GM19438 (cell line): Measurements from ENCODE around the gene FAHD1.

Experiments used
- ATAC-seq: cut with Tn5 transposase; IDR thresholded peaks from one replicate; pipeline ENCODE4 v1.9.1; 2021; ENCODE audit warnings: low read depth; ENCODE audit not compliant: unreplicated experiment

Gene FAHD1

DNA sequence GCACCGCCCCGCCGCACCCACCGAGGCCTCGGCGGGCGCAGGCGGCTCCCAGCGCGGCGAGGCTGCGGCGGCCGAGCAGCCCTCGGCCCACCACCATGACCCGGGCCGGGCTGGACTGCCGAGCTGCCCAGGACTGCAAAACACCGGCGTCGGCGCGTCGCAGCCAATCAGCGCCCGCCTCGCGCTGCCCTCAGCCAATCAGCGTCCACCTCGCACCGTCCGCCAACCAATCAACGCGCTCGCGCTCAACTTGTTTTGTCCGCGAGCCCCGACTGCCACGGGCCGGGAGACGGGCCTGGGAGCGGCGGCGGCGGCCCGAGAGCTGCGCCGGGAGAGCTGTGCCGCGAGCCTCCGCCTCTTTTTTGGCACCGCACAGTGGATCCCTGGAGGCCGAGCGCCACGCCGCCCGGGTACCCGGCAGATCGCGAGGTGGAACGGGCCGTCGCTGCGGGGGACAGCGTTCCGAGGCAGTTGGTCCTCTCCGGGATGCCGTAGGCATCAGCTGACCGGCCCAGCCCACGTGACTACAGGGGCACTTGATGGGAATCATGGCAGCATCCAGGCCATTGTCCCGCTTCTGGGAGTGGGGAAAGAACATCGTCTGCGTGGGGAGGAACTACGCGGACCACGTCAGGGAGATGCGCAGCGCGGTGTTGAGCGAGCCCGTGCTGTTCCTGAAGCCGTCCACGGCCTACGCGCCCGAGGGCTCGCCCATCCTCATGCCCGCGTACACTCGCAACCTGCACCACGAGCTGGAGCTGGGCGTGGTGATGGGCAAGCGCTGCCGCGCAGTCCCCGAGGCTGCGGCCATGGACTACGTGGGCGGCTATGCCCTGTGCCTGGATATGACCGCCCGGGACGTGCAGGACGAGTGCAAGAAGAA, at the start of gene FAHD1, which contains the start of gene HAGH:
Gene FAHD1 (plus strand): TSS at position 516 of the 883 bp plus-strand sequence. CDS start 33 bp downstream, at position 549.
Gene HAGH (minus strand): TSS at position 135 of the 883 bp plus-strand sequence. CDS start 38 bp downstream, at position 97.
- peak; percentile 73 for ATAC-seq

DNA sequence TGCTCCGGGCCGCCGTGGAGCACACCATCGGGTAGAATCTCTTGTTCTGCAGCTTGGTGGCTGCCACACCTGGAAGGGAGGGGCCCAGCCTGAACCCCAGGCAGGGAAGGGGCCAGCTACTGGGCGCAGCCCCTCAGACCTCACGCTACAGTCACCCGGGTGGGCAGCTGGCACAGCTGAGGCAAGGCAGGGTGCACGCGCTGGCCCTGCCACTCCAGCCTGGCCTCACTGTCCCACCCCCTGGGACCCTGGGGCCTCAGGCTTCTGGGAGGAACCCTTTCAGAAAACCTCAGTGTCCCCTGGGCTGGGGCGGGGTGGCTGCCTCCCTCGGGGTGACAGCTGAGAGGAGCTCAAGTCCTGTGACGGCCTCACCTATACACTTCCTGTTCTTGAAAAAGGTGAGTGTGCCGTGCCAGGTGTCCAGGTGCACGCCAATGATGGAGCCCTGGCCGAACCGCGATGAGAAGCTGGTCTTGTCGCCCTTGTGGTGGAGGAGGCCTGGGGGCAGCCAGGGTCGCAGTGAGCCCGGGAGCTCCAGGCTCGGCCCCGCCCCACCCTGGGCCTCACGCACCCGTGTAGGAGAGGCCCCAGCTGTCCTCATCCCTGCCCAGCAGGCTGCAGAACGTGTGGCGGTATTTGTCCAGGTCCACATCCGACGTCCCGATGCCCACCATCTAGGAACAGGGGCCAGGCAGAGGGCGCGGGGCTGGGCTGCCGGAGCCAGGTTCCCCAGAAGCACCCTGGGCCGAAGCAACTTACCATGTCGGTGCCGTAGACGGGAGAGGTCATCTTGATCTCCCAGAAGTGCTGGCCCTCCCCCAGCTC, 49.4 kb upstream of the FAHD1 start:
- no peak for ATAC-seq

DNA sequence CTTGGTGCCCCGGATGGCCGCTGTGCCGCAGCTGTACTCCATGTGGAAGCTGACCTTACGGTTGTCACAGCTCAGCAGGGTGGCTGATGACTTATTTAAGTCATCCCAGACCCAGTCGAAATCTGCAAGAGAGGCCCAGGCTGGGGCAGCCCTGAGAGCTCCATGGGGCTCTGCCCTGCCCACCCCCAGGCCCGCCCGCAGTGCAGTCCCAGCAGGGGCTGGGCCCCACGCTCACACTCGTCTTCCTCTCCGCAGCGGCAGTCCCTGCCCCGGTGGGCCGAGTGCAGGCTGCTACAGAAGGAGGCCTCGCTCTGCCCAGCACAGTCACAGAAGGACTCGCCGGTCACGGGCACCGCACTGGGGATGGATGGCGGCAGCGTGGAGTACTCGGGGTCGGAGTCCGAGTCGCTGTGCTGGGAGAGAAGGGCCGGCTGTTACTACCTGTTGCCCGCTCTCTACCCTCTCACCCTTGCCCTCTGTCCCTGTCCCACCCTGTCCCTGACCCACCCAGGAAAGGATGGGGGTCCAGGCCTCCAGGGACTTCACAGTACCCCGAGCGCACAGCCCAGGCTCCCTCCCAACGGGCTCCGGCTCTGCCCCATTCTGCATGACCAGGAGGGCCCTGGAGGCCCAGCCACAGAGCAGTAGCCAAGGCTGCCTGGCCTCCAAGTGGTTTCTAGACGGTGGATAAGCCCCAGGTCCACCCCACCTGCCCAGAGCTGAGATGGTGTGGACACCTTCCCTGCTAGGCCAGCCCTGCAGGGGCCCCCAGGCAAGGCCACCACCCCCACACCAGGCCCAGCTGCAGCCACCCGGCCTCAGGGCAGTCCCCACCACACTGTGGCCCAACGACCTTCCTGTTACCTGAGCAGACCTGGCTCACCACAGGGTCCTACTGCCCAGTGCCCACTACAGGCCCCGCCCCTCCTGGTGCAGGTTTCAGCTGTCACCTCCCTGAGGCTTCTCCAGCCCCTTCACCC, 48.5 kb upstream of the FAHD1 start:
- no peak for ATAC-seq

DNA sequence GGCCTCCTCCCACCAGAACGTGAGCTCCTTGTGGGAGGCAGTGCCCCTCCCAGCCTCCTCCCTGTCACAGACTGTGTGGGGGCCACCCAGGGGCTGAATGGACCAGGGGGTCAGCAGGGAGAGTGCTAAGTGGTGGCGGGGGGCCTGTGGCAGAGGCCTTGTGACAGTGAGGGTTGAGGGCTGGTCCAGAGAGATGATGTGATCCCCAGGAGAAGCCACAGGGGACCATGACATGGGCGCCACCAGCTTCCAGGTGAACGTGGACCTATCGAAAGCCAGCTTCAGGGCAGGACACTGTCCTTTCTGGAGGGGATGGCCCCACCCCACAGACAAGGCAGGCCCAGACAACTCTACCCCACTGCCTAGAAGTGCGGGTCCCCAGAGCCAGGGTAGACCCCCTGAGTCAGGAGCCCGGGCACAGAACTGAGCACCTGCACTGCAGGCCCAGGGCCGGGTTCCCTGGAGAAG, 47.7 kb upstream of the FAHD1 start:
- no peak for ATAC-seq

DNA sequence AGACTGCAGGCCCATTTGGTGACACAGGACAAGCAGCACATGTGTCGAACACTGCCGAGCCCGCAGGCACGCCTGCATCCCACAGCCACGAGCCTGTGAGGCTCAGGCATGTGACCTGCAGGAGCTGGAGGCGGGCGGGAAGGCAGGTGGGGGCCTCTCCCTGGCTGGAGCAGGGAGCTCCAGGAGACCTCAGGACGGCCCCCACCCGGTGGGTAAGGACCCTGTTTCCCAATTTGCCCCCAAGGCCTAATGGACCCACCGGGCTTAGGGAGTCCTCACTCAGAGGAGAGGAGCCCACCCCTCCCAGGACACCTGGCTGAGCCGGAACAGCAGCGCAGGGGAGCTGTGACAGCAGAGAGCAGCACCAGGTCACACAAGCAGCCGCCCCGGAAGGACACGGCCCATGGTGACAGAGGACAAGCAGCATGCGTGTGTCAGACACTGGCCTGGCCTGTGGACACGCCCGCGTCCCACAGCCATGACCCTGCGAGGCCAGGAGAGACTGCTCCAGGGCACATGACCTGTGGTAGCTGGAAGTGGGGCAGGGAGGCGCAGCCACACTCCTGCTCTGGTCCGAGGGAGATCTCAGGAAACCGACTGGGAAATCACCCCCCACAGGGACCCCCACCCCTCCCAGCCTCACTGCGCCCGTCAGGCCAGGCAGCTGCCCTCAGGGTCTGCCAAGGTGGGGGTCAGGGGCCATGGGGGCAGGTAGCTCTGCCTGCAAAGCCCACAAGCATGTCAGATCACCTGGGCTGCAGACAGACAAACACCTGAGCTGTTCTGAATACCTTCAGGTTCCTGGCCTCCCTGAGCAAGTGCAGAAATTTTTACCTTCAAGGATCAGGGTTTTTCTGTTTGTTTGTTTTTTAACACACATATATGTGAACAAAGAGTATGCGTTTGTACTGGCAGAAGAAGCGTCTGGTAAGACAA, 47.0 kb upstream of the FAHD1 start:
- ATAC-seq = no peak

DNA sequence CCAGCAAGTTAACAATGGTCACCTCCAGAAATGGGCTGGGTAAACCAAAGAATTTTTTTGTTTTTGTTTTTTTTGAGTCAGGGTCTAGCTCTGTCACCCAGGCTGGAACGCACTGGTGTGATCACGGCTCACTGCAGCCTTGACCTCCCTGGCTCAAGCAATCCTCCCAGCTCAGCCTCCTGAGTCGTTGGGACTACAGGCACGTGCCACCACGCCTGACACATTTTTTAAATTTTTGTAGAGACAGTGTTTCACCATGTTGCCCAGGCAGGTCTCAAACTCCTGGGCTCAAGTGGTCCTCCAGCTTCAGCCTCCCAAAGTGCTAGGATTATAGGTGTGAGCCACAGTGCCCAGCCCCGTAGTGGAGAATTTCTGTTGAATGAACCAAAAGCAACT, 46.3 kb upstream of the FAHD1 start:
- ATAC-seq = no peak

DNA sequence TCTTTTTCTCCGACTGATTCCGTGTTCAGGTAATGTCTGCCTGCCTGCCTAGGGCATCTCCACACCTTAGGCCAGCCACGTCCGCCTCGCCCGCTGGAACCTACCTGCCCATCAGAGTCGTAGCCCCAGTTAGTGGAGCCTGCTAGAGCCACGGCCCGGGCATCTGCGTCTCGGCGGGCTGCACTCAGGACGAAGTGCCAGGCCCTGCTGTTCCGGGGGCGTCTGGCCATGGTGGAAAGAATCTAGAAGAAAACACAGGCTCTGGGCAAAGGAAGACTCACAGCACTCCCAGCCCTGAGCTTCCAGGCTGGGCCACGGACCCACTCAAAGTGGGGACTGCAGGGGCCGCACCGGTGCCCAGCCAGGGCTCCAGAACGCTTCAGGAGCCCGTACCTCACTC, 45.8 kb upstream of the FAHD1 start:
- no peak for ATAC-seq

DNA sequence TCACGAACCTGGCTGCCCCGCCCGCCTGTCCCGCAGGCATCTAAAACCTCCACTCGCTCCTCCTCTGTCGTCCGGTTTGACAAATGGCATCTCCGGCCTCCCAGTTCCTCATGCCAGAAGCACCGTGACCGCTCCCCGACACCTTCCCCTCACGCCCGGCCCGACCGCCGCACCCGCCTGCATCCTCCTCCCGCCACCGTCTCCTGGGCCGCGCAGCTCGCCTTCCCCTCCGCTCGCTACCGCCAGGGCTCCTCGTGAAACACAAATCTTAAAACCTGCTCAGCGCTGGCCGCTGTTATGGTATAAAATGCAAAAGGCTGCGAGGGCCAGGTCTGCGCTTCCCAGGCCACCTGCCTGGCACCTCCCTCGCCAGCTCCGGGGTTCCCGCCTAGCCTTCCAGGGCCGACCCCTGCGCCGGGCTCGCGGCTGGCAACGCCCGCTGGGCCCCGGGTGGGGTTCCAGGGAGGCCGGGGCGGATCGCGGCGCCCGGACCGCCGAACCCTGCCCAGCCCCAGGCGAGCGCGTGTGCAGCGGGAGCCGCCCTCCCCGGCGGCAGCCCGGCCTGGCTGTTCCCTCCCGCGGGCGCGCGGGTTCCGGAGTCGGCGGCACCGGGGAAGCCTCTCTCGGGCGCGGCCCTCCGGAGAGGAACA, 45.1 kb upstream of the FAHD1 start:
- peak; percentile 2 for ATAC-seq

DNA sequence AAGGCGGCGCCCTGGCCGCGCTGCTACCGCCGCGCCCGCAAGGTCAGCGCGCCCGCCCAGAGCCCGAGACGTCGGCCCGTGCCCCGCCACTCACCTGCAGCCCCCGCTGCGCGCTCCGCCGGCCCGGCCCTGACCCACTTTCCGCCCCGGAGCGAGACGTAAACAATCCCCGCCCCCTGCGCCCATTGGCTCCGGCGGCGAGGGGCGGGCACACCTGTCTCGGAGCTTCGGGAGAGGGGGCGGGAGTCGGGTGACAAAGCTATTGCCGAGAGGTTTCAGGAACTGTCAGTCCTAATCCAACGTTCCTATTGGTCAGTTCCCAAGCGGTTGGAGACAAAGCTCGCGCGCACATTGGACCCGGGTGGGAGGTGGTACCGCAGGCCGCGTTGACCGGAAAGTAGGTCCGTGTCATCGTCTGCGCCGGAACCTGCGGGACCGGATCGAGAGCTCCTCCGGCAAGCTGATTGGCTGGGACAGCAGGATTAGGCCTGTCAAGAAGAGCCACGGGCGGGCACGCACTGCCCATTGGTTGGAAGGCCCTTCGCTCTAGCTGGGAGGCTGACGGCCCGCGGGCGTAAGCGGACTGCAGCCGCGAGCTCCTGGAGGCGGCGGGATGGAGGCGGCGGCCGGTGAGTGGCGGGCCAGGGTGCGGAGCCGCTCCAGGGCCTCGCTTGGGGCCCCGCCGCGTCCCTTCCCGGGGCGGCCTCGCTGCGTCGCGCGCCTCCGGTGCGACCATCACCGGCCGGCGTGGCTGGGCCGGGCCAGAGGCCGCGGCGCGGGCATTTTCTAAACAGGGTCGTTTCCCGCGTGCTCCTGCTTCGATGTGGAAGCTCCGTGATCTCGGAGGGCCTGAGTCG, 44.4 kb upstream of the FAHD1 start, which contains the start of the genes NUBP2 and SPSB3:
Gene NUBP2 (plus strand): TSS at position 553 of the 857 bp plus-strand sequence. CDS start 61 bp downstream, at position 614.
Gene SPSB3 (minus strand): TSS at position 164 of the 857 bp plus-strand sequence. CDS start 1,088 bp downstream, outside the sequence.
- peak; percentile 82 for ATAC-seq

DNA sequence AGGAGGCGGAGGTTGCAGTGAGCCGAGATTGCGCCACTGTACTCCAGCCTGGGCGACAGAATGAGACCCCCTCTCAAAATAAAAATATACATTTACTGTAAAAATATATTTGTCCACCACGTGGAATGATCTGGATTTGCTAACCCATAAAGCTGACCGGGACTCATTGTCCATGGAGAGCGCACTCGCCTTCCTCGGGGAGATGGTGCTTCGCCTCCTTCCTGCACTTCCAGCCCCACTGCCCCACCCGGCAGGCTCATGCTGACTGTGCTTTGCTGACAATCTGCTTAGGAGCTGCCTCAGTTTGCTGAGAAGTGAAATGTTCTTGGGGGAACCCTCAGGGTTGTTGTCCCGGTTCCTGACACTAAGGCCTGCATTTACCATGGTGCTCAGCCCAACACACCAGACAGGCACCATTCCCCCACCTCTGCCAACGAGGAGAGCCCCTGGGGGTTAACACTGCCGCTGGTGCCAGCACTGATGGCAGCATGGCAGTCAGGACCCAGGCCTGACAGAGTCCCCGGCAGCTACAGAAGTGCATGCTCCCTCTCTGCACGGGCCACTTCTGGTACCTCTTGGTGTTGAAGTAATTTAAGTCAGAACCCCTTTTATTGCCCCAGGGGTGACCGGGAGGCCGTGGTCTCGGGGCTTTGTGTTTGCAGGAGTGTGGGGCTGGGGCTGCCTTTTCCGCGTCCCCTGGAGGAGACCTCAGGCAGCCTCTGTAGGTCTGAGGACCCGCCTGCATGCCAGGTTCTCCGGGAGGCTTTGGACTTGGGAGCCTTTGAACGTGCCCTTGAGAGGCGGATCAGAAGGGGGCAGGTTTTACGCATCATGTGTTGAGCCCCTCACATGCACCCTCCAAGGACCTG, 41.8 kb upstream of the FAHD1 start:
- no peak for ATAC-seq

DNA sequence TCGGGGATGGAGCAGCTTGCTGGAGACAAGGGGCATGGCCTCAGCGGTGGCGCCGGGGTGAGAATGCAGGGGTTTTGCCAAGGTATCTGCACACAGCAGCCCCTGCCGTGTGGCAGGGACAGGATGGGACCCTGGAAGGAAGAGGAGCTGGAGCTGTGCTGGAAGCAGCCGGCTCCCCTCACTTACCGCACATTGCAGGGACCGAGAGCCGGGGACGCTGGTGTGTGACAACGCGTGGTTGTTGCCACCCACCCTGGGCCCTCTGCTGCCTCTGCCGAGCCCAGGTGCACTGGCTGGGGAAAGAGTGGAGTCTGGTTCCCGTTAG, 41.2 kb upstream of the FAHD1 start:
- ATAC-seq = no peak

DNA sequence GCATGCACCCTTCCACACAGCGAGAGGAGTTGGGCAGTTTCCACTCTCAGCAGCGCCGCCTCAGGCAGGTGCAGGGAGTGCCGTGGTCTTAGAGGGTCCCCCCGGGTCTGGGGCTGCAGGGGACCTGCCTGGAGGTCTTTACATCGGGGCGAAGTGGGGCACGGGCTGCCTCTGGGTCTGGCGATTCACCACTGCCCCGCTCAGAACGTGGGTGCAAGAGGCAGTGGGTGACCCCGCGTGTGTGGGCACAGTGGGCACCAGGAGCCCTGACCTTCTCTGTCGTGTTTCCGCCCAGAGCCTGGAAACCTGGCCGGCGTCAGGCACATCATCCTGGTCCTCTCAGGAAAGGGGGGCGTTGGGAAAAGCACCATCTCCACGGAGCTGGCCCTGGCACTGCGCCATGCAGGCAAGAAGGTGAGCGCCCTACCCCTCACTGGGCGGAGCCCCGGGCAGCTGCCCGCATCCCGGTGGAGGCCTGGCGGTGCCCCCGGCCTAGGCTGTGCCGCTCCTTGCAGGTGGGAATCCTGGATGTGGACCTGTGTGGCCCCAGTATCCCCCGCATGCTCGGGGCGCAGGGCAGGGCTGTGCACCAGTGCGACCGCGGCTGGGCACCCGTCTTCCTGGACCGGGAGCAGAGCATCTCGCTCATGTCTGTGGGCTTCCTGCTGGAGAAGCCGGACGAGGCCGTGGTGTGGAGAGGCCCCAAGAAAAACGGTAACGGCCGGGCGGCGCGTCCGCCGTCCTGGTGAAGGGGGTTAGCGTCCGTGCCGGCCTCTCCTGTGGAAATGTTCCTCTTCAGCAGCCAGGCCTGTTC, 40.6 kb upstream of the FAHD1 start:
- ATAC-seq = no peak

DNA sequence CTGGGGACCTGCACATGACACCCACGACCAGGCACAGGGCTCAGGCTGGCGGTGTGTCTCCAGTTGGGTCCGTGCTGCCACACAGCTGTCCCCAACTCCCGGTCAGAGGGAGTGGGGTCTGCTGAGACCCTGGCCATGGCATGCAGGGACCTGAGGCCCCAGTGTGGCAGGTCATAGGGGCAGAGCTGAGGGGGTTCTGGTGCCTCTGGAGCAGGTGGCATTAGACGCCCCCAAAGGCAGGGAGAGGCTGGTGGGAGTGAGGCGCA, 40.0 kb upstream of the FAHD1 start:
- ATAC-seq = no peak

DNA sequence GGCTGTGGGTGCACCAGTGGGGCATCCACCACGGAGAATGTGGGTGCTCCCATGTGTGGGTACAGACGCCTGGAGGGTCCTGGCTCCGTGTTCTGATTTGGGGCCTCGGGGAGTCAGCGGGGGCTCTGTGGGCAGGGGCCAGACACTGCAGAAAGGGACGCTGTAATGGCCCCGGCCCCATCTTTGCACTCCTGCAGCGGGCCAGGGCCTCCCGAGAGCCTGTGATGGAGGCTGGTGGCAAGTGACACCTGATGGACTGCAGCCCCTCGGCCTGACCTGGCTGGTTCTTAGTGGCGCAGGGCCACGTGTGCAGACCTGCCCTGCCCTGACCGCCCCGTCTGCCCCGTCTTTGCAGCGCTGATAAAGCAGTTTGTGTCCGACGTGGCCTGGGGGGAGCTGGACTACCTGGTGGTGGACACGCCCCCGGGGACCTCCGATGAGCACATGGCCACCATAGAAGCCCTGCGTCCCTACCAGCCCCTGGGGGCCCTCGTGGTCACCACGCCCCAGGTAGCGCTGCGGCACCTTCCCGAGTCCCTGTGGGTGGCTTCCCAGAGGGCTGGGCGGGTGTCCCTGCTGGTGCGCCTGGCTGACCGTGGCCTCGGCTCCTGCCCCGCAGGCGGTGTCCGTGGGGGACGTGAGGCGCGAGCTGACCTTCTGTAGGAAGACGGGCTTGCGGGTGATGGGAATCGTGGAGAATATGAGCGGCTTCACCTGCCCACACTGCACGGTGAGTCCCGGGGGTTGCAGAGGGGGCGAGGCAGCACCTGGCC, 39.5 kb upstream of the FAHD1 start:
- no peak for ATAC-seq

DNA sequence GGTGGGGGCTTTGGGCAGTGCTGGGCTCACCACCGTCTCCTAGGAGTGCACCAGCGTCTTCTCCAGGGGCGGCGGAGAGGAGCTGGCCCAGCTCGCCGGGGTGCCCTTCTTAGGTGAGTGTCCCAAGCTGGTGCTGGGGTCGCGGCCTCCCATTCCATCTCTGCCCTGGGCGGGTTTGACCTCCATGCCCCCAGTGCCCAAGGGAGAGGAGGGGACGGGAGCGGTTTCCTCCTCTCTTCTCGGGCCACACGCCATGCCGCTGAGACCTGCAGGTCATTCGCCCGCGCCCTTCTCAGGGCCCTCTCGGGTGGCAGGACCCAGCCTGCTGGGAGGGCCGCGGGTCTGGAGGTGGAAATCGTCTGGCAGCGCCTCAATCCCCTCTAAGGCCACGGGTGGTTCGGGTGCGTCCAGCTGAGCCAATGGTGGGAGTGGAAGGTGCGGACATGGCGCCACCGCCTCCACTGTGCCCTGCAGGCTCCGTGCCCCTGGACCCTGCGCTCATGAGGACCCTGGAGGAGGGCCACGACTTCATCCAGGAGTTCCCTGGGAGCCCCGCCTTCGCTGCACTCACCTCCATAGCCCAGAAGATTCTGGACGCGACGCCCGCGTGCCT, 38.8 kb upstream of the FAHD1 start:
- ATAC-seq = no peak
